ENCODE measurements around the gene IQGAP2.
"Not testable (repeated sequence)": the region's sequence is repeated elsewhere in the genome, so short reads cannot be mapped to it uniquely, and the experiment has no call there.

IQGAP2 gene

GRCh38 chr5:76402886-76403765, at the start of gene IQGAP2:
TSS of gene IQGAP2 (plus strand) at chr5:76403285. CDS start at chr5:76403546, 261 bp downstream.
- peak; percentile 93 for DNase-seq

- DNase-seq: no peak
These were observed 46.2 kb upstream of the IQGAP2 start for GRCh38 chr5:76356887-76357286.

- no peak for DNase-seq
These were observed 39.5 kb upstream of the IQGAP2 start for GRCh38 chr5:76363352-76364225.

GRCh38 chr5:76364226-76364589, 38.9 kb upstream of the IQGAP2 start:
- DNase-seq: no peak

GRCh38 chr5:76365561-76365960, 37.5 kb upstream of the IQGAP2 start:
- no peak for DNase-seq

GRCh38 chr5:76366596-76366995, 36.5 kb upstream of the IQGAP2 start:
- no peak for DNase-seq

- no peak for DNase-seq
These were observed 35.3 kb upstream of the IQGAP2 start for GRCh38 chr5:76367623-76368371.

- DNase-seq: no peak
These were observed 34.1 kb upstream of the IQGAP2 start for GRCh38 chr5:76368941-76369340.

- DNase-seq: not testable (repeated sequence)
These were observed 33.4 kb upstream of the IQGAP2 start for GRCh38 chr5:76369668-76370067.

GRCh38 chr5:76371960-76372322, 31.1 kb upstream of the IQGAP2 start:
- DNase-seq: no peak

GRCh38 chr5:76372323-76373054, 30.6 kb upstream of the IQGAP2 start:
- DNase-seq: no peak

- no peak for DNase-seq
These were observed 26.8 kb upstream of the IQGAP2 start for GRCh38 chr5:76376148-76376865.

- no peak for DNase-seq
These were observed 26.2 kb upstream of the IQGAP2 start for GRCh38 chr5:76376866-76377230.

- no peak for DNase-seq
These were observed 24.7 kb upstream of the IQGAP2 start for GRCh38 chr5:76378355-76378754.

- no peak for DNase-seq
These were observed 23.8 kb upstream of the IQGAP2 start for GRCh38 chr5:76379316-76379715.

GRCh38 chr5:76379855-76380254, 23.2 kb upstream of the IQGAP2 start:
- DNase-seq: no peak

- DNase-seq: no peak
These were observed 22.6 kb upstream of the IQGAP2 start for GRCh38 chr5:76380346-76381066.

GRCh38 chr5:76383126-76383832, 19.8 kb upstream of the IQGAP2 start:
- DNase-seq: no peak

- DNase-seq: no peak
These were observed 18.9 kb upstream of the IQGAP2 start for GRCh38 chr5:76384189-76384588.

- DNase-seq: no peak
These were observed 18.4 kb upstream of the IQGAP2 start for GRCh38 chr5:76384705-76385104.

- DNase-seq: no peak
These were observed 17.5 kb upstream of the IQGAP2 start for GRCh38 chr5:76385540-76385939.
